IMR-90 (cell line): ENCODE measurements around the gene HTR5A. TPM values are rescaled to one million over a fixed set of nuclear protein-coding genes. Genes with fewer than 3 reads are reported as not detected.
A peak's percentile ranks its signal among the peaks of the same experiment; 100 is the strongest.

Experiments used
- ATAC-seq: fragments of 200-7000 bp; cut with Tn5 transposase; 2 replicates; pipeline ENCODE4 v1.9.1; 2020; ENCODE audit warnings: low read depth, mild to moderate bottlenecking, moderate library complexity
- BruUV-seq: library from RNA; stranded (reverse); fragments of 400-500 nt; replicated peaks from 2 replicates; lab custom pipeline; 2021; lab: Mats Ljungman, UMichigan
- CTCF ChIA-PET: fragments of 300-600 bp; formaldehyde crosslinking; extraction: SDS; loops from one replicate; lab custom pipeline; 2021; ENCODE audit warnings: antibody characterized with exemption; lab: Yijun Ruan, JAX
- POLR2A ChIA-PET: fragments of 300-600 bp; sonication (Branson Sonifier 250); formaldehyde crosslinking; loops from one replicate; lab custom pipeline; 2022; ENCODE audit warnings: antibody characterized with exemption; ENCODE audit not compliant: unreplicated experiment; lab: Charles Lee
- DNase-seq: peaks from one replicate; pipeline ENCODE4 v3.0.0; 2013
- H2AFZ ChIP-seq: replicated peaks from 2 replicates; pipeline ENCODE3; 2013; ENCODE audit warnings: low read length, mild to moderate bottlenecking; ENCODE audit not compliant: poor library complexity
- H2AK5ac ChIP-seq: 2 replicates; pipeline ENCODE4 v1.6.1; 2013; ENCODE audit warnings: low read depth, low read length, inconsistent platforms
- H2AK9ac ChIP-seq: replicated peaks from 2 replicates; pipeline ENCODE3; 2013; ENCODE audit warnings: mild to moderate bottlenecking, low read depth, low read length, moderate library complexity; ENCODE audit not compliant: poor library complexity
- H2BK120ac ChIP-seq: 2 replicates; pipeline ENCODE4 v1.6.1; 2013; ENCODE audit warnings: low read depth, low read length, inconsistent platforms
- H2BK15ac ChIP-seq: 3 replicates; pipeline ENCODE4 v1.6.1; 2013; ENCODE audit warnings: low read depth, low read length, inconsistent platforms
- H2BK20ac ChIP-seq: 2 replicates; pipeline ENCODE4 v1.6.1; 2013; ENCODE audit warnings: low read depth, mild to moderate bottlenecking, inconsistent platforms, low read length, moderate library complexity
- H2BK5ac ChIP-seq: 2 replicates; pipeline ENCODE4 v1.6.1; 2013; ENCODE audit warnings: mild to moderate bottlenecking, low read depth, low read length, inconsistent platforms; ENCODE audit not compliant: poor library complexity, severe bottlenecking
- H3K14ac ChIP-seq: replicated peaks from 2 replicates; pipeline ENCODE4 v1.6.1; 2013; ENCODE audit warnings: low read depth, low read length, inconsistent platforms
- H3K18ac ChIP-seq: 2 replicates; pipeline ENCODE4 v1.6.1; 2013; ENCODE audit warnings: low read depth, low read length, control low read depth
- H3K23ac ChIP-seq: 2 replicates; pipeline ENCODE4 v1.6.1; 2013; ENCODE audit warnings: low read depth, low read length, inconsistent platforms
- H3K27ac ChIP-seq: 2 replicates; pipeline ENCODE4 v1.5.1; 2013; ENCODE audit warnings: mild to moderate bottlenecking, control low read depth, low read length; ENCODE audit not compliant: insufficient read depth
- H3K27me3 ChIP-seq: 2 replicates; pipeline ENCODE4 v1.6.1; 2013; ENCODE audit warnings: low read length; ENCODE audit not compliant: control insufficient read depth, insufficient read depth
- H3K36me3 ChIP-seq: 2 replicates; pipeline ENCODE4 v1.6.1; 2013; ENCODE audit warnings: low read length, mixed read lengths; ENCODE audit not compliant: control insufficient read depth, insufficient read depth
- H3K4ac ChIP-seq: 2 replicates; pipeline ENCODE4 v1.6.1; 2013; ENCODE audit warnings: low read depth, low read length, inconsistent platforms
- H3K4me1 ChIP-seq: 2 replicates; pipeline ENCODE4 v1.6.1; 2013; ENCODE audit warnings: low read length, mixed read lengths; ENCODE audit not compliant: control insufficient read depth, insufficient read depth
- H3K4me2 ChIP-seq: 2 replicates; pipeline ENCODE4 v1.6.1; 2013; ENCODE audit warnings: low read depth, mild to moderate bottlenecking, control low read depth, low read length, moderate library complexity
- H3K4me3 ChIP-seq: 2 replicates; pipeline ENCODE4 v1.5.1; 2013; ENCODE audit warnings: low read depth, mild to moderate bottlenecking, control low read depth, low read length, moderate library complexity; ENCODE audit not compliant: insufficient read depth
- H3K56ac ChIP-seq: 2 replicates; pipeline ENCODE4 v1.6.1; 2013; ENCODE audit warnings: low read length, inconsistent platforms; ENCODE audit not compliant: insufficient read depth; ENCODE audit errors: extremely low read depth
- H3K79me1 ChIP-seq, 2 experiments: 2 replicates each; pipeline ENCODE4 v1.6.1; 2013; ENCODE audit warnings: low read length in 2 of 2, inconsistent platforms in 1 of 2, low read depth in 1 of 2
- H3K9ac ChIP-seq: 2 replicates; pipeline ENCODE4 v1.6.1; 2013; ENCODE audit warnings: low read depth, low read length, control low read depth
- H3K9me1 ChIP-seq: 2 replicates; pipeline ENCODE4 v1.6.1; 2013; ENCODE audit warnings: low read length, inconsistent platforms; ENCODE audit not compliant: insufficient read depth
- H3K9me3 ChIP-seq: 2 replicates; pipeline ENCODE4 v1.6.1; 2013; ENCODE audit warnings: low read length; ENCODE audit not compliant: control insufficient read depth, insufficient read depth
- H4K20me1 ChIP-seq: 2 replicates; pipeline ENCODE4 v1.6.1; 2013; ENCODE audit warnings: low read length, inconsistent platforms; ENCODE audit not compliant: insufficient read depth
- H4K5ac ChIP-seq: 2 replicates; pipeline ENCODE4 v1.6.1; 2013; ENCODE audit warnings: mild to moderate bottlenecking, low read depth, low read length, control low read depth
- H4K8ac ChIP-seq, 2 experiments: 2 replicates each; pipeline ENCODE4 v1.6.1; 2013; ENCODE audit warnings: low read depth in 2 of 2, low read length in 2 of 2, control low read depth in 1 of 2, inconsistent platforms in 1 of 2
- H4K91ac ChIP-seq: 2 replicates; pipeline ENCODE4 v1.6.1; 2013; ENCODE audit warnings: low read depth, low read length, inconsistent platforms; ENCODE audit not compliant: insufficient read depth
- FOS ChIP-seq: fragments of 150-350 bp; IDR thresholded peaks from 2 replicates; pipeline ENCODE4 v1.6.1; 2016; ENCODE audit warnings: low read depth, low read length
- MAZ ChIP-seq: IDR thresholded peaks from 2 replicates; pipeline ENCODE4 v1.6.1; 2012; ENCODE audit warnings: low read depth, mild to moderate bottlenecking, low read length, improper control_type of control experiment, moderate library complexity, borderline replicate concordance
- WGBS, 2 experiments: methylation state at CpG; one replicate each; pipeline versions ENCODE4 v1.1.5 to v1.1.7; 2013; ENCODE audit warnings: missing lambda C conversion rate in 2 of 2; ENCODE audit not compliant: insufficient read length in 1 of 2; ENCODE audit errors: extremely low coverage in 2 of 2; 5-methylcytosine and 5-hydroxymethylcytosine counted together
- dilution Hi-C: fragments of 300-500 bp; cut with HindIII; formaldehyde crosslinking; loops from one replicate; pipeline ENCODE4 v1.14.3; 2018; ENCODE audit warnings: low sequenced_read_pairs; ENCODE audit not compliant: unreplicated experiment
- in situ Hi-C: fragments of 300-500 bp; cut with MboI; formaldehyde crosslinking; loops from 3 replicates; pipeline ENCODE4 v1.14.3; 2019; ENCODE audit warnings: low sequenced_read_pairs, inconsistent platforms, mixed read lengths
- intact Hi-C: fragments of 100-400 bp; cut with micrococcal nuclease; formaldehyde crosslinking; loops from 2 replicates; pipeline ENCODE4 v1.10.0; 2022
- polyA plus RNA-seq, 3 experiments: library from polyadenylated mRNA; depleted of rRNA; stranded (reverse); fragments of >200 nt; gene quantifications; 2 replicates each; pipeline ENCODE4 v1.2.3, GENCODE V29; 2012; ENCODE audit warnings: low replicate concordance in 1 of 3
- total RNA-seq: library from RNA; depleted of rRNA; stranded (reverse); fragments of >200 nt; gene quantifications from 2 replicates; pipeline ENCODE4 v1.2.3, GENCODE V29; 2012
- TF ChIP-seq, protein P1 (sequence below): conservative IDR thresholded peaks from 2 replicates; pipeline ENCODE4 v1.5.1; 2012; ENCODE audit warnings: mild to moderate bottlenecking, low read depth, low read length, improper control_type of control experiment

The HTR5A gene
- total and polyA plus RNA-seq, 2 of the 4 experiments (the other 2 are of a cell fraction) = not detected

DNA sequence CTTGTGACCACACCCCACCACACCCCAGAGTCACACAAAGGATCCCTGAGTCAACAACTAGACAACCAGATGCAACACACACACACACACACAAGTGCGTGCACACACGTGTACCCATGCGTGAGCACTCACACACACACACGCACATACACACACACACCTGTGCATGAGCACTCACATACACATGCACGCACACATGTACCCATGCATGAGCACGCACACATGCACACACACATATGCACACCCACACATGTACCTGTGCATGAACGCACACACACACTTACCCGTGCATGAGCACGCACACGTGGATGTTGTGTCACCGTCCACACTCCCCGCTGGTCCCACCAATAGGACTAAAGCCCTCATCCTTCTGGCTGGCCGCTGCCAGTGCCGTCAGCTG is 60.4 kb downstream of the HTR5A start:
- no peak overlapping the region for H3K4me3 ChIP-seq
- no peak overlapping the region for H3K4me2 ChIP-seq
- no peak overlapping the region for H2BK120ac ChIP-seq
- no peak overlapping the region for H3K27ac ChIP-seq
- in situ Hi-C loops (no loop called here), dilution Hi-C loops (no loop called here), intact Hi-C loops (no loop called here)
- no peak overlapping the region for H4K8ac ChIP-seq
- no peak overlapping the region for H3K4ac ChIP-seq
- H4K91ac ChIP-seq = no peak overlapping the region
- H3K18ac ChIP-seq = no peak overlapping the region
- no peaks in the 10 kb centered on the region for H3K79me1 ChIP-seq
- no peak overlapping the region for H2BK20ac ChIP-seq
- no peak for ATAC-seq
- H2AK9ac ChIP-seq = no peak overlapping the region
- H4K20me1 ChIP-seq = no peaks in the 10 kb centered on the region
- TF ChIP-seq, protein P1, sequence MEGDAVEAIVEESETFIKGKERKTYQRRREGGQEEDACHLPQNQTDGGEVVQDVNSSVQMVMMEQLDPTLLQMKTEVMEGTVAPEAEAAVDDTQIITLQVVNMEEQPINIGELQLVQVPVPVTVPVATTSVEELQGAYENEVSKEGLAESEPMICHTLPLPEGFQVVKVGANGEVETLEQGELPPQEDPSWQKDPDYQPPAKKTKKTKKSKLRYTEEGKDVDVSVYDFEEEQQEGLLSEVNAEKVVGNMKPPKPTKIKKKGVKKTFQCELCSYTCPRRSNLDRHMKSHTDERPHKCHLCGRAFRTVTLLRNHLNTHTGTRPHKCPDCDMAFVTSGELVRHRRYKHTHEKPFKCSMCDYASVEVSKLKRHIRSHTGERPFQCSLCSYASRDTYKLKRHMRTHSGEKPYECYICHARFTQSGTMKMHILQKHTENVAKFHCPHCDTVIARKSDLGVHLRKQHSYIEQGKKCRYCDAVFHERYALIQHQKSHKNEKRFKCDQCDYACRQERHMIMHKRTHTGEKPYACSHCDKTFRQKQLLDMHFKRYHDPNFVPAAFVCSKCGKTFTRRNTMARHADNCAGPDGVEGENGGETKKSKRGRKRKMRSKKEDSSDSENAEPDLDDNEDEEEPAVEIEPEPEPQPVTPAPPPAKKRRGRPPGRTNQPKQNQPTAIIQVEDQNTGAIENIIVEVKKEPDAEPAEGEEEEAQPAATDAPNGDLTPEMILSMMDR = no peak
- no peak for TF ChIP-seq MAZ
- no peak for TF ChIP-seq FOS
- no peaks in the 10 kb centered on the region for H3K36me3 ChIP-seq
- no peak overlapping the region for H2BK5ac ChIP-seq
- H3K9me3 ChIP-seq = peaks cover 4% of the 10 kb centered on the region; the same call in 1 of the 2 replicates
- no peak overlapping the region for H3K23ac ChIP-seq
- no peak overlapping the region for H4K5ac ChIP-seq
- WGBS, 2 experiments = 87% methylated on average over 7 of the region's 14 CpGs; no CpG with 5 or more reads in 1 of the 2 experiments
- ChIA-PET POLR2A (no interaction called here), CTCF (no interaction called here)
- H2AFZ ChIP-seq = peak overlapping the region; percentile 61
- H2AK5ac ChIP-seq = no peak overlapping the region
- no TSS peak for BruUV-seq
- no peak overlapping the region for H2BK15ac ChIP-seq
- DNase-seq = no peak
- H3K14ac ChIP-seq = no peak overlapping the region
- no peak overlapping the region for H3K56ac ChIP-seq
- H3K9me1 ChIP-seq = no peaks in the 10 kb centered on the region
- H3K9ac ChIP-seq = no peak overlapping the region
- no peaks in the 10 kb centered on the region for H3K4me1 ChIP-seq
- H3K27me3 ChIP-seq = no peaks in the 10 kb centered on the region
